HG02678 (cell line): ENCODE data around the gene GRIK4.

Source experiments
- ATAC-seq: cut with Tn5 transposase; IDR thresholded peaks from one replicate; pipeline ENCODE4 v1.9.1; 2021; ENCODE audit warnings: mild to moderate bottlenecking, moderate library complexity; ENCODE audit not compliant: unreplicated experiment

GRIK4 gene

DNA sequence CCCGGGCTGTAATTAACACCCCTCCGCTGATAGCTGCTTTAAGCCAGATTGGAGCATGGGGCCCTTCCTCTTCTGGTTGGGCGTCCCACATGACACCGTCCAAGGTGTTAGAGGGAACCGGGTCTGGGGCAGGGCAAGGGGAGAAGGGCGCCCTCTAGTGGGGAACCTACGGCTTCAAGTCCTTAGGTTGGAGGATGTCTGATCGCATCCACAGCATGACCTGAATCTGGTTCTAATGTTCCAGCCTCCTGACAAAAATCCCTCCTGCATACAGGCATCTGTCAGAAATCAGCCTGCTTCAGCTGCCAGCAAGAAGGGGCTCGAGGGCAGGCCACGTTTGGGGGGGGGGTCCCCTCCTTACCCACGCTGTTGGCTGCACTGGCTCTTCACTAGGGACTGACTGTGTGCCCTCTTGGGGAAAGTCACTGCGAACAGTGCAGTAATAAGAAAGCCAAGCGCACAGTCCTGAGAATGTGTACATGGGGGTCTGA, 418.2 kb downstream of the GRIK4 start:
- no peak for ATAC-seq

DNA sequence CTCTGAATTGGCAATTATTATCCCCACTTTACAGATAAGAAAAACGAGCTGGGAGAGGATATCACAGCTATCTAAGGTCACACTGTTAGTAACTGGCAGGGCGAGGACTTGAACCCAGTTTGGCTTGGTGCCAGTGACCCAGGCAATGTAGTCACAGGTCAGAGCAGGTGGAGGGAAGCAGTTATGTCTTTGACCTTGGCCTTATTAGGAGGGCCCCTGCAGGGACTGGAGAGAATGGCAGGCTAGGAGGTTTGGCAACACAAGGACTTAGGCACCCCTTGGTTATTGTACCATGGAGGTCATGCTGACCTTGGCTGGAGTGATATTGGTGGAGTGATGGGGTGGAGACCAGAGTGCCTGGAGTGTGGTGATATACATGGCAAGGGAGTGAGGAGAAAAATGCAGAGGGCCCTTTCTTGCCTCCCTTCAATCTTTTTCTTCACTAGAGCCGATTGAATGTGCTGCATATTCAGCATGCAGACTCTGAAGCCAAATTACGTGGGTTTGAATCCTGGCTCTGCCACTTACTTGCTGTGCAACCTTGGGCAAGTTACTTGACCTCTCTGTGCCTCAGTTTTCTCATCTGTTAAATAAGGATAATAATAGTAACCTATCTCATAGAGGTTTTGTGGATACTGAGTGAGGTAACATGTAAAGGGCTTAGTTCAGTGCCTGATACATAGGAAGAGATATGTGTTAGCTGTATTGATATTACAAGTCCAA, 419.7 kb downstream of the GRIK4 start:
- ATAC-seq: no peak

DNA sequence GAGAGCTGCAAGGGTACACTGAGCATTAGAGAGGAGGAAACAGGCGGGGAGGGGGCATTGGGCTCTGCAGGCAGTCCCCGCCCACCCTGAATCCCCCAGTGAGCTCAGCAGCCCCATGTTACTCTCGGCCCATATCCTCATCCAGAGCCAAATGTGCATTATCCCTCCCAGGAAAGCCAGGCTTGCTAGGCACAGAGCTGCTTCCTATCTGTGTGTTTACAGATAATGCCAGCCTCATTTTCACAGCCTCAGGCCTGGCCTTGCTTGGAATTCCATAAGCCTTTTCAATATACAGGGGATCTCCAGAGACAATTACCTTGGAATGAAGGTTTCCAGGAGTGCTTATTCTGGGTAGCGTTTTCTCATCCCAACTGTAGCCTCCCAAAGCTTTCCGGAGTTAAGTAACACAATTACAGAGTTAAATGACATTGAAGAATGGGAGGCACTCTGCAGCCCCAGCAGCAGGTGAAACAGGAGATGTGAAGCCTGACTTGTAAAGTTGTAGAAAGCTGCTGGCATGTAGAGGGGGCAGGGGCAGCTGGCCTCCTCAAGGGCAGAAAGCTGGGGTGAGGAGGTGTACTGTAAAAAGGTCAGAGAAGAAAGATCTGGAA, 420.9 kb downstream of the GRIK4 start:
- ATAC-seq: no peak

DNA sequence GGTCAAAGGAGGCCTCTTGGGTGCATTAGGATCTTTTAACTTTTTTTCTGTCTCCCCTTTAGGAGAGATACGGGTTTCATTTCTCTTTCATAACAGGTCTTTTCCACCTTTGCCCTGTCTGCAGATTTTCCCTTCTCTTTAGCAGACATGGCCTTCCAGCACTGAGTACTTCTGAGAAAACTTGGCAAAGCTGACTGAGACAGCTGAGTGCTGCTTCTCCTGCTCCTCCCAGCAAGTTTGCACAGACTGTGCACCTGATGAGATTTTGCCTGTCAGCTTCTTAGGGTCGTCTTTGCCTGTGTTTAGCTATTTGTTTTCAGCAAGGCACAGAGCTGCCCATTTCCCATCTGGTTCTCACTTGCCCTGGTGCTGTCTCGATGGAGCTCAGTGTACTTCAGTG, 424.8 kb downstream of the GRIK4 start:
- ATAC-seq: no peak

DNA sequence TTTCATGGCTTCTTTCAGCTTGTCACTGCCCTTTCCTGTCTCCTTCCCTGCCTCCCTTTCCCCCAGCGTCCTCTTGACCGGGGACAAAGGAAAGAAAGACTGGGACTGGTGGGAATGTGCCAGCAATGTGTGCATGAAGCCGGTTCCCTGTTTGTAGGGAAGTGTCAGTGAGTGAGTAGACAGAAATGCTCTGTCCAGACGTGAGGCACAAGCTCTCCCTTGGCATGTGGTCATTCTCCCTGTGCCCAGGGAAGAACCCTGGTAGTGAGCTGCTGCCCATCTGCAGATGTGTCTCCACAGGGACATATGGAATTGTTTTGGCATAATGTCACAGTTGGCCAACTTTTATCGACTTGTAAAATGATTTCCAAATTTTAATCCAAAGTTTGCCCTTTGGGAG, 426.0 kb downstream of the GRIK4 start:
- no peak for ATAC-seq

DNA sequence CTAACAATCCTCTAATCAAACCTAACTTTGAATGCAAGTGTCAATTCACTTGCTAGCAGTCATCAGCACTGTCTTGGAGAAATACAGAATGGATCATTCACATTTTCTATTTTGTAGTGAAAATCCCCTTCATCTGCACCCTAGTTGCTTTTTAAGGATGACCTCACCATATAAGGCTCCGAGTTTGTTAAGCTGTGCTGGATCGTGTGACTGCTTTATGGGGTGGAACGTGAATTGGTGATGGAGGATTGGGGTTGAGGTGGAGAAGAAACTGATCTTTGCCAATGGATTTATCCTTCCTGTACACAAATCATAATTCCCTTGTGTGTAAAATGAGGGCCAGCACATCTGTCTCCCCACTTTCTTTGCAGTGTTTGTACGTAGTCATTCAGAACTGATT, 426.7 kb downstream of the GRIK4 start:
- ATAC-seq: no peak

DNA sequence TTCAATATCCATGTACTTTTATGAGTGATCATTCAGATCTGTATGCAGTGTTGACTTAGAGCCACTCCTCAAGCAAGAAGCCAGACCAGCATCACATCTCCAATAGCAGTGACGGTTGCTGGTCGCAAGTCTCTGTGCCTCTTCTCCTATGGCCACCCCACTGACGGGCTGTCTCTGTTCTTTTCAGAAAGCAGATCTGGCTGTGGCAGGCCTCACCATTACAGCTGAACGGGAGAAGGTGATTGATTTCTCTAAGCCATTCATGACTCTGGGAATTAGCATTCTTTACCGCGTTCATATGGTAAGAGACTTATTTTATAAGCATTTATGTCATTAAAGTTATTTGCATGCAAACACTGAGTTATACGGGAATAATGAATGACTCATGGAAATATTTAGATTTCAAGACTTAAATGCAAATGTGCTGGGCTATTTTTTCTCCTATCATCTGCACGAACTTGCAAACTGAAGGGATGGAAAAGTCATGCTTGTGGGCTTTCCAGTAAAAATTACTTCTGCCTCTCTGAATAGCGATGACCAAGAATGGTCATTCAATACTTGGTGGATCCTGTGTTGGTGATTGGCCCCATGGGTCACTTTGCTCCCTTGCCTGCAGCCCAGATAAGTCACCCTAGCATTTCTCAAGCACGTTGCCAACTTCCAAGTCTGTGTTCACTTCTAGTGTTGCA, 428.8 kb downstream of the GRIK4 start:
- no peak for ATAC-seq

DNA sequence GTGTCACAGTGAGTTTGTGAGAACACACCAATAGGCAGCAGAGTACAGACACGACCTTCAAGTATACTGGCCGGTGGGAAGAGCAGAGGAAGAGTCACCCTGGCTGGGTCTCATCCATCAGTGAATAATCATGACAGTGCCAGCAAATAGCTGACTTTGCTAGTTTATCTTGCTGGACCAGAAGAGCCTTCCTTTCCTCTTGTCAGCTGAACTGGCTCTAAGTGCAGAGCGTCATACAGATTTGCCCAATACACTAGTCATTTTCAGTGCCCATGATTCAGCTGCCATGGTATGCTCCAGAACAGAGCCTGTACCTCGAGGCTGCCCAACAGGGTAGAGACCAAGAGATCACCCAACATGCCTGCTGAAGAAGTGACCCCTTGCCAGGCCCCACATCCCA, 429.5 kb downstream of the GRIK4 start:
- ATAC-seq: no peak

DNA sequence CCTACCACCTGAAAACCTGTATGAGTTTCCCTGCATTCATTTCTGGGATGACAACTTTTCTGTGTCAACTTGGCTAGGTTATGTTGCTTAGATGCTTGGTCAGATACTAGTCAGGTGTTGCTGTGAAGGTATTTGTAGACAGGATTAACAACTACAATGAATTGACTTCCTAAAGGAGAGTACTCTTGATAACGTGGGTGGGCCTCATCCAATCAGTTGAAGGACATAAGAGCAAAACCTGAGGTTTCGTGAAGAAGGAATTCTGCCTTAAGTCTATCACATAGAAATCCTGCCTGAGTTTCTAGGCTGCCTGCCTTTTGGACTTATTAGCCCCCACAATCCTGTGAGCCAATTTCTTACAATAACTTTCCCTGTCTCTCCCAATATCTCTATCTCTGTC, 431.2 kb downstream of the GRIK4 start:
- ATAC-seq: no peak

DNA sequence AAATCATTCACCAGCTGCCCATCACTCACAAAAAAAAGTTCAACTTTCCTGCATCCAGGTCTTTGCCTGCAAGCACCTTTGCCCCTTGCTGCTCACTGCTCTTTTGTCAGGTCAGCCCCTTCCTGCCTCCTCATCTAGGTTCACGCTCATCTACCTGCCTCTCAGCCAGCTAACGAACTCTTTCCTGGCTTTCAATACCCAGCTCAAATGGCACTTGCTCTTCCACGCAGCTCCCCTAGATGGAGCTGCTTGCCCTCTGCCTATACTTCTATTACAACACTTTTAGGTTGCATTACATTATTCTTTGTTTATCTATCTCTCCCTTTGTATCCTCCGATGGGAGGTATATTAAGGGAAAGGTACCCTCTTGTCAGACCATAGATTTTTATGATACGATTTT, 433.5 kb downstream of the GRIK4 start:
- no peak for ATAC-seq

DNA sequence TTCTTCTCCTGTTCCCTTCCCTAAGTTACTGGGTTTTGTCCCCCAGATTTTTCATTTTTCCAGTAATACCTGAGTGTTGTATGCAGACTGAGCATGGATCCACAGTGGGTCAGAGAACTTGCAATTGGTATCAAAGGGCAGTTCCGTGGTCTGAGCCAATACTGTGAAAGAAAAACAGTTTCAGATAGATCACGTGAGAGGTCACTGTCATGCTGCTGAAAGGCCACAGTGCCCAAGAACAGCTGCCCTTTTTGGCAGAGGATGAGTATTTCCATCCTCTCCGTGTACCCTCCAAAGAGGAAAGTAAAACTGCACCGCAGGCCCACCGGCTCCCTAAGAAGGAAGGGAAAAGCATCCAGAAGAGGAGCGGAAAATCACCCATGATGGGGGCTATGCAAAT, 439.3 kb downstream of the GRIK4 start:
- no peak for ATAC-seq

DNA sequence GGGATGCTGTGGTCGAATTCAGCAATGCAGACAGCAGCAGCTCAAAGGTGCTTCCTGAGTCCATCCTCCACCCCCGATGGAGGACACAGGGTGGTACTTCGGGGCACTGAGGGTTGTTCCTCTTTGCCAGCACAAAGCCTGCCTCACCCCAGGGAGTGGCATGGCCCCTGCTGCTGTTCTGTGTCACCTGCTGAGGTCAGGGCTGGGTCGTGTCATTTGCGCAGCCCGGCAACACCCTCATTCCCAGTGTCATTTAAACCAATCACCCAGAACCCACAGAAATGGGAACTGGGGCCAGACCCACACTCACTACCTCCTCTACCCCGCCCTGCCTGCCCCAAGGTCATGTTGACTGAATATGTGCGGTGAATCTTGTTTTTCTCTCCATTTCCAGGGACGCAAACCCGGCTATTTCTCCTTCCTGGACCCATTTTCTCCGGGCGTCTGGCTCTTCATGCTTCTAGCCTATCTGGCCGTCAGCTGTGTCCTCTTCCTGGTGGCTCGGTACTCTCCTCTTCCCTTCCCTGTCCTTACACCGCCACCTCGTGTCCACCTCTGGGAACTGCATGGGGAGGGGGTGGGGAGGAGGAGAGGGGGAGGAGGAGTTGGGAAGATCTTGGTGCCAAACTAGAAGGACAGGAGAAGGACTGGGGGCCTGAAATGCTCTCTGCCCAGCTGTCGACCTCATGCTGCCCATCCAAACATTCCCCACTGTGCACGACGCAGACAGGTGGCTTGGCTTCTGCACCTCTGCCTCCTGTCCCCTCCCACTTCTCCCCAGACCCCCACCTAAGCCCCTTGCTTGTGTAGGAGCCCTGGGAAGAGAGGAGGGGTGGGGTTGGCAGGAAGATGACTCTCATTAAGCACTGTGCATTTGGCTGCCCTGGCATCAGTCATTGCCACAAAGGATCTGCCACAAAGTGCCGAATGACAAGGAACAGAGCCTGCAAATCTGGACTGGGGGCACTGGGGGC, 441.2 kb downstream of the GRIK4 start:
- no peak for ATAC-seq

DNA sequence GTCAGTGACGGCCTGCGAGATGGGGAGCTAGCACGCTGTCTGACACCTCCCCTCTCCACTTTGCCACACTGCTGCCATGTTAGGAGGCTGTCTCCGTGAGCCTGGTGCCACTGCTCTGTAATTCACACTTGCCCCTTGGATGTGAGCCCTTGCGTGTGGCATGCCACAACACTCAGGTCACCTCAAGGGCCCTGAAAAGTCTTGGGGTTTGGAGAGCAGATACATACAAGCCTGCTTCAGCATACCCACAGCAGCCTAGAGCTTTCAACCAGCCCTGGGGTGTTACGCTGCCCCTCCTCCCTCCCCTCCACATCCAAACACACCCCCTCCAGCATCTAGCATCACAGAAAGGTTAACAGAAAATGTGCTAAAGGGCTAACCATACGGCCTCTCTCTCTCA, 442.8 kb downstream of the GRIK4 start:
- no peak for ATAC-seq

DNA sequence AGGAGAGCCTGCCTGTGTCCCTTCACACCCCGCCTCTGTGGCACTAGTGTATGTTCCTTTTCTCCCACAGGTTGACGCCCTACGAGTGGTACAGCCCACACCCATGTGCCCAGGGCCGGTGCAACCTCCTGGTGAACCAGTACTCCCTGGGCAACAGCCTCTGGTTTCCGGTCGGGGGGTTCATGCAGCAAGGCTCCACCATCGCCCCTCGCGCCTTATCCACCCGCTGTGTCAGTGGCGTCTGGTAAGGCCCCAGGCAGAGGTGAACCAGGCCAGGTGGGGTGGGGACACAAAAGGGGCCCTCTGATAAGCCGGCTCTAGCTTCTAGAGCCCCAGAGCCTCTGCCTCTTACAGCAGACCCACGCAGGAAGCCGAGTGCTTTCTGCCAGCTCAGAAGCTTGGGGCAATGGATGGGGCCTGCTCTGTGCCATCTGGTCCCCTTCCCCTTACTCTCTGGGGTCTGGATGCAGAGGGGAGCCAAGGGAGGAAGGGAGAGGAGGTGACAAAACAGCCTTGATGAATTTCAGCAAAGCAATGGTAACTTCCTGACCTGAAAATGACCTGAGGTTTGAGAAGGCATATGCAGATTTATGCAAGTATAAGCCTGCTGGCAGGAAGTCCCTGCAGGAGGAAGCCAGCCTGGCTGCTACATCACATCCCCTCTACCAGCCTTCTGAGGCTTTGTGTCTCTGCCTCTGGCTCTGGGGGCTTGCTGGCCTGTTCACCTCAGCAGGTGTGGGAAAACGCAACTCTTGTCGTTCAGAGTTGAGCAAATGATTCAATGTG, 445.4 kb downstream of the GRIK4 start:
- ATAC-seq: no peak

DNA sequence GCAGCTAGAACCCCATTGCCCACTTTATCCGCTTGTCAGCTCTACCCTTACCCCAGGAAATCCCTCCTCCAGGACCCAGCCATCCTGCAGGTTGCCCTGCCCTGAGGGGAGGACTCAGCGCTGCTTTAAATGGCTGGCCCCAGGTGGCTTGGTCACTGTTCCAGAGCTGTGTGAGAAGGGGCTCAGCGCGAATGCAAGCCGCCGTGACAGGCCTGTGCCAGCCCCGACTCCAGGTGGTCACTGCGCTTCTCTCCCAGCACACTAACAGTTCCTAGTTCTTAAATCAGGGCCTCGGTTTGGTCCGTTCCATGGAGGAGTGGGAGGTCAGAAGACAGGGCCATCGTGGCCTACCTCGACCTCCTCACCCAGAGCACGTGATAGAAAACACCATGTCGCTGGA, 446.6 kb downstream of the GRIK4 start:
- no peak for ATAC-seq

DNA sequence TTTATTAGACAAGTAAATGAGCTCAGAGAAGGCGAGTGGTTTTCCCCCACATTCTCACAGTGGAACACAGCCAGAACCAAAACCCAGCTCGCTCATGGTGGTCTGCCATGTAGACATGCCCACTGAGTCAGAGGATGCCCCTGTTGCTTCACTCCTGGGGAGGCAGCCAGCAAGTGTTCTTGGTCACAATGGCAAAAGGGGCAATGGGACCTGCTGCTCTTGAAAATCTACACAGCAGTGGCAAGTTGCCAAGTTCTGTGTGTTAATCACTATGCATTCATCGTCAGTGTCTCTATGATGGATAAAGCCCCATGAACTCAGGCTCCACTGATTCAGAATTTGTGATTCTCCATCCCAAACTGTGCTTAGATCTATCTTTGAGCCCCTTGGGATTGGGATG, 447.6 kb downstream of the GRIK4 start:
- no peak for ATAC-seq

DNA sequence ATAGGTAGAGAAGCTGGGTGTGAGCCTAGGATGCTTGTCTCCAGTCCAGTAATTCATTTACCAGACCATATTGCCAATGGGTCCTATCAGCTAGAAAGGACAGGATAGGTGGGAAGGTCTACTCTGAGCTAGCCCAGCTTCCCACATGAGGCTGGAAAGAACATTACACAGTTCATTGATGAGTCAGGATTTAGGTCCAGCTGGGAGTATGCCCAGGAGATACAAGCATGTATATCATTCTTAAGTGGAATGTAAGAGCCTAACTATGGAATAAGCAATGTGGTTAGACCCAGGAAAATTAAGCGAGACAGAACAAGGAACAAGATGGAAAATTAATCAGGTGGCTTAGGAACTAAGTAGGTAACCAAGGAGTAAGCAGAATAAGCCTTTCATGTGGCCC, 453.3 kb downstream of the GRIK4 start:
- ATAC-seq: no peak

DNA sequence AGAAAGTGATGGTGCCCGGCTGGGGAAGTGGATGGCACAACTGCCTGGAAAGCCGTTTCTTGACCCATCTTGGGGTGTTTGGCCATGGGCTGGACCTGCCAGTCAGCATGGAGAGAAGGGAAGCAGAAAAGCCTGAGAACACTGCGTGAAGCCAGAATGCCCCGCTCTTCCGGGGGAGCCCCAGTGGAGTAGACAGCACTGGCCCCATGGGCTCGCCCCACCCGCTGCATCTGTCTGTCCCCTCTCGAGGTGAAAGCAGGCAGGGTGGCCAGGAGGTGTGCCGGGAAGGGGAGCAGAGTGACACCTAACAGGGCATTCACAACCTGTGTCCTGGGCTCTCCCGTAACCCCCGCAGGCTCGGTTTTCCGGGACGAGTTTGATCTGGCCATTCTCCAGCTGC, 455.3 kb downstream of the GRIK4 start:
- no peak for ATAC-seq

DNA sequence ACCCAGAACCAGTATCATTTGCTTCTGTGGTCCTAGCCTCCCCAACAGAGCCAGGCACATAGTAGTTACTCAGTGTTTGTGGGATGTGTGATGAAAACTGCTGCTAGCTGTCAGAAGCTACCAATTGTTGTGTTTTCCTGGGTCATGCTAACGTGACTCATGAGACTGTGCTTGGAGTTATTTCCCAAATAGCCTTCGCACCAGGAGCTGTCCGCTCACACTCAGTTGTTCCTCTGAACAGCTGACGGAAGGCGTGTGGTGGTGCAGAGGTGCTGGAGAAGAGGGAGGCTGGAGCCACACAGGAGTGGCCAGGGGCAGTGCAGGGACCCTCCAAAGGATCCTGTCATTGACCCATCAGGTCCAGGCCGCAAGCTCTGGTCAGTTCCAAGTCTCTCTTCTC, 458.4 kb downstream of the GRIK4 start:
- ATAC-seq: no peak

DNA sequence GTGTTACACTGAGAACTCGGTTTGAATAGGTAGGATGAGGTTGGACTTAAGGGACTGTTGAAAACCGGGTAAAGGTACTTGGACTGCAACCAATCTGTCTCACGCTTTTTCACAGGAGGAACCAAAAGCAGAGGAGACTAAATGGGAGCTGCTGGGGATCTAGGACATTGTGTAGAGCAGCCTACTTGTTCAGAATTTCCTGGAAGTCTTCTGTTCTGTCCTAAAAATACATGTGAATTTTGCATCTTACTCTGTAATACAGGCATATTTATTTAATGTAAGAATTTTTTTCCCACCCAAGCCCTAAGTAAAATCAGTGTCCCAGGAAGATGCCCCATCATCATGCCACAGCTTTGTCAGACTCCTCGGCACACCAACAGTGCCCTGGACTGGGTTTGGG, 460.3 kb downstream of the GRIK4 start:
- ATAC-seq: no peak
